RCC 7860 (cell line): Measurements from ENCODE around the gene XBP1.
A peak's percentile ranks its signal among the peaks of the same experiment; 100 is the strongest.
"Not testable (repeated sequence)": the region's sequence is repeated elsewhere in the genome, so short reads cannot be mapped to it uniquely, and the experiment has no call there.

Source experiments
- DNase-seq: peaks from one replicate; pipeline ENCODE4 v3.0.0-alpha.2; 2015; ENCODE audit warnings: low spot score
- FAIRE-seq: peaks from 2 replicates; lab custom pipeline; 2012; peaks lifted over from hg19 to GRCh38; lab: Jason Lieb, UNC

XBP1 gene

GRCh38 chr22:28800308-28801041, at the start of gene XBP1:
TSS of gene XBP1 (minus strand) at chr22:28800569.
- FAIRE-seq (no peak), DNase-seq (peak; percentile 78)

GRCh38 chr22:28846994-28847393, 46.6 kb upstream of the XBP1 start:
- FAIRE-seq (no peak), DNase-seq (no peak)

- not testable (repeated sequence) for DNase-seq, FAIRE-seq
Measured at GRCh38 chr22:28844277-28844676, 43.9 kb upstream of the XBP1 start.

GRCh38 chr22:28843633-28844032, 43.3 kb upstream of the XBP1 start:
- FAIRE-seq (no peak), DNase-seq (no peak)

DNA sequence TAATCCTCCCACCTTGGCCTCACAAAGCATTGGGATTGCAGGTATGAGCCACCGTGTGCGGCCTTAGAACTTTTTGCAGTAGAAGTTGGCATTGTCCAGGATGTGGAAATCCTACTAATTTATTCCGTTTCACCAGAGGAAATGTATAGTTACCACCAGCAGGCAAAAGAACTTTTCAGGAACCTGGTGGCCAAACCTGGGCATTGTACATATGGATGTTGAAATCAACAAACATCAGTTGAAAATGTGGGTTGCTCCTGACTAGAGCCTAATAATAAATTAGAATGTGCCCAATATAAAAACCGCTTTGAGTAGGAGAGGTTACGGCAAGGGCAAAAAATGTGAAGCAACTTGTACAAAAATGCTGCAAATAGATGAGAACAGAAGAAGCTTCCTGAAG, 40.7 kb upstream of the XBP1 start:
- DNase-seq, result no peak
- no peak for FAIRE-seq

GRCh38 chr22:28838971-28839370, 38.6 kb upstream of the XBP1 start:
- FAIRE-seq, result no peak
- DNase-seq, result no peak

DNA sequence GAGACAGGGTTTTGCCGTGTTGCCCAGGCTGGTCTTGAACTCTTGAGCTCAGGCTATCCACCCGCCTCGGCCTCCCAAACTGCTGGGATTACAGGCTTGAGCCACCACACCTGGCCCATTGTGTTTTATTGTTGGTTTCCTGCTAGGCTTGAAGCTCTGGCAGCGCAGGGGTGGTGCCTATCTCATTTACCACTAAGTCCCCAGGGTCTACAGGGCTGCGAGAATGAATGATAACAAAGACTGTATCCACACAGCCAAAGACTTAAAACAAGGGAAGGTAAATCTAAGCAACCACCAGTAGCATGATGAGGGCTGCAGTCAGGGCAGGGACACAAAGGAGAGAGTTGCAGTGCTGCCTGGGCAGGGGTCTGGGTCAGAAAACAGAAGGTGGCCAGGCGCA, 37.3 kb upstream of the XBP1 start:
- DNase-seq, result no peak
- no peak for FAIRE-seq

- DNase-seq, result no peak
- no peak for FAIRE-seq
Measured at GRCh38 chr22:28835630-28836189, 35.3 kb upstream of the XBP1 start.

- DNase-seq (no peak), FAIRE-seq (no peak)
Measured at GRCh38 chr22:28833276-28833923, 33.0 kb upstream of the XBP1 start.

GRCh38 chr22:28832731-28833130, 32.4 kb upstream of the XBP1 start:
- no peak for FAIRE-seq
- no peak for DNase-seq

GRCh38 chr22:28831140-28832072, 31.0 kb upstream of the XBP1 start:
- FAIRE-seq (no peak), DNase-seq (no peak)

- no peak for DNase-seq
- FAIRE-seq, result no peak
Measured at GRCh38 chr22:28830441-28830840, 30.1 kb upstream of the XBP1 start.

DNA sequence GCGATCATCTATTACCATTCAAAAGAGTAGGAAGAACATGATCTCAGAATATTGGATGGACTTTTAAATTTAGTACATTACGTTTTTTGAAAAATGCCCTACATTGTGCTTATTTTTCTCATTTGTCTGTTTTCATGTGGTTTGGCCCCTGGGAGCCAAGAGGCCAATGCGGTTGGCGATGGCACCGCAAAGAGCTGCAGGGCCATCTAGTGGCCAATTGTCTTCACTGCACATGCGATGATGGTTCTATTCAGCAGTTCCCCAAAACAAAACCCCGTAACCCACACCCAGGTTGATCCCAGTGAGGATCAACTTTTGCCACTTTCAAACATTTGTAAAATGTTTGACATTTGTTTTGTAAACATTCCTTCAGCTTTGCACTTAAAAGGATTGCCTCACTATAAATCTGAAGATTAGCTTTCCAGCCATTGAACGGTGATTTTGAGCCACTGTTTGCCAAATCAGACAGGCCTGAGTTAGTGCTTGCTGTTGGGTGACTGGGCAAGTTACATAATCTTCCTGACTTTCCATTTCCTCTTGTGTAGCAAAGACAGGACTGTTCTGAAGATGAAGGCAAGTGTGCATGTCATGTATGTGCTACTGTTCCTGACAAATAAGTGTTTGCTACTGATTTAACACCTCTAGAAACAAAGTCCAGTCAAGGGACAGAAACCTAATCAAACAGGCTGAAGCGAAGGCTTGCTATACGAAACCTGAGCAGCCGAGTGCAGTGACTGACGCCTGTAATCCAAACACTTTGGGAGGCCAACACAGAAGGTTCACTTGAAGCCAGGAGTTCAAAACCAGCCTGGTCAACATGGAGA, 29.2 kb upstream of the XBP1 start:
- FAIRE-seq (no peak), DNase-seq (peak; percentile 21)

DNA sequence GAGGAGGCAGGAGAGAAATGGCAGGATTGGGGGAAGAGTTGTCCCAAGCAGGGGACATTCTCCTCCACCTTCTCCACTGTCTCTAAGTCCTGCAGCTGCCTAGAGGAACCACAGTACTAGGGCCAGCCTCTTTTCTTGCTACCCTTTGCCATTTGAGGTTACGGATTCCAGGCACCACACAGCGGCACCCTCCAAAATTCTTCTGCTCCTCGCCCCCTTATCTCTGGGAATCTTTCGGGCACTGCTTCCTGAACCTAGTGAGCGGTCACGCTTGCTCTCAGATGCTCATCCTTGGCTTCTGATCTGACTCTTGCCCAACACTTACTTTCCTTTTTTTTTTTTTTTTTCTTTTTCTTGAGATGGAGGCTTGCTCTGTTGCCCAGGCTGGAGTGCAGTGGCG, 26.6 kb upstream of the XBP1 start:
- no peak for FAIRE-seq
- DNase-seq, result no peak

GRCh38 chr22:28826430-28826829, 26.1 kb upstream of the XBP1 start:
- FAIRE-seq, DNase-seq: not testable (repeated sequence)

GRCh38 chr22:28824455-28824854, 24.1 kb upstream of the XBP1 start:
- FAIRE-seq, result not testable (repeated sequence)

DNA sequence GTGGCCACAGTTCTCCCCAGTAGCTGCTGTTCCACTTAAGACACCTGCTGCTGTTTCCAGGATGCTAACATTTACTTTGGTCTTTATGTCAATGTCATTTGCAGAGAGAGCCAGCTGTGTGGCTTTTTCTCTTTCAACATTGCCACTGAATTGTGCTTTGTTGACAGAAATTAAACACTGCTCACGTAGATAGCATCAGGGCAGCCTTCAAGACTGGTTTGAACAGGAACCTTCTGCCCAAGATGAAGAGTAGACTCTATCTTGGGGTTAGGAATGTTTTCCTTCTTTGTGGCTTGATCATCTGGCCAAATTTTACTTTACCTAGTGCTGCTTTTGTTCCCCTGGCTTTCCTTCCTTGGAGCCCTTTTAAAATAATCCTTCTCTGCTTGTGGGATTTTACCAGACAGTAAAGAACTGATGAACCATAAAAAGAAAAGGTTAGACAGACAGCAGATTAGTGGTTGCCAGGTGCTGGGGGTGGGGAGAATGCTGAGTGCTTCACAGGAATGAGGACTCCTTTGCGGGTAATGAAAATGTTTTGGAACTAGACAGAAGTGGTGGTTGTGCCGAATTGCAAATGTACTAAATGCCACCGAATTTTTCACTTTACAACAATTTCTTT, 22.7 kb upstream of the XBP1 start:
- DNase-seq (no peak), FAIRE-seq (no peak)

More at GRCh38 chr22:28824455-28824854, 24.1 kb upstream of the XBP1 start:
- DNase-seq, result not testable (repeated sequence)

- no peak for FAIRE-seq
Measured at GRCh38 chr22:28821452-28821851, 21.1 kb upstream of the XBP1 start.

DNA sequence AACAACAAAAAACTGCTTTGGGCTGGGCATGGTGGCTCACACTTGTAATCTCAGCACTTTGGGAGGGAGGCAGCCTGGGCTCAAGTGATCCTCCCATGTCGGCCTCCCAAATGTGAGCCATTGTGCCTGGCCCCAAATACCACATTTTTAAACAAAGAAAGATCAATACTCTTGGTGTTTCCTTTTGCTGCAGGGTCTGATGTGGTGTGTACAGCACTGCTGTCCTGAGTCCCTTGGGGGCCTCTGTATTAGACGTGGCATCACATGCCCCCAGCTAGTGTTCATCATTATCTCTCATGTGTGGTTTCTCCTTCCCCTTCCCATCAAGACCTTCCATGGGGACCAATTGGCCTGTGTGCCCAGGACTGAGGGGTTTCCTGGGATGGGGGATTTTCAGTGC, 20.5 kb upstream of the XBP1 start:
- no peak for FAIRE-seq
- DNase-seq, result no peak

More at GRCh38 chr22:28821452-28821851, 21.1 kb upstream of the XBP1 start:
- DNase-seq, result no peak
